ENCODE measurements around the gene POLDIP2. TPM values are rescaled to one million over a fixed set of nuclear protein-coding genes. Genes with fewer than 3 reads are reported as not detected.

POLDIP2 gene
- total and polyA plus RNA-seq, 10 donors = 27.8 to 62.6 (median 47.6) TPM

- H3K9me3 ChIP-seq = no peaks in the 10 kb centered on the region
- no peak for DNase-seq
- TF ChIP-seq POLR2AphosphoS5 (IDR thresholded peaks at IDR 0.05) (no peak), CTCF (IDR thresholded peaks at IDR 0.05 in 8 of 11, conservative IDR thresholded peaks at IDR 0.05 in 3 of 11) (no peak), POLR2A (IDR thresholded peaks at IDR 0.05) (no peak)
- WGBS, 5 donors = 1 to 7% (median 4%) methylated on average over 7 of the region's 7 CpGs
- peak overlapping the region in 6 of 8 donors; percentile 26 to 73 (median 66) for H3K27ac ChIP-seq
- intact Hi-C loops (cut with DNase I; ENCODE audit: low total_unique reads) = no loop called here
- H3K27me3 ChIP-seq (replicated peaks in 1 of 7) = peaks cover 0 to 4% (median 0%) of the 10 kb centered on the region in 7 donors
- H3K4me3 ChIP-seq = peak overlapping the region; percentile 64 to 89 (median 74)
- H3K36me3 ChIP-seq = no peaks in the 10 kb centered on the region
- H3K4me1 ChIP-seq = peaks cover 11 to 37% (median 24%) of the 10 kb centered on the region in 6 donors
Observed at GRCh38 chr17:28319598-28319935, 37.8 kb downstream of the POLDIP2 start.

DNA sequence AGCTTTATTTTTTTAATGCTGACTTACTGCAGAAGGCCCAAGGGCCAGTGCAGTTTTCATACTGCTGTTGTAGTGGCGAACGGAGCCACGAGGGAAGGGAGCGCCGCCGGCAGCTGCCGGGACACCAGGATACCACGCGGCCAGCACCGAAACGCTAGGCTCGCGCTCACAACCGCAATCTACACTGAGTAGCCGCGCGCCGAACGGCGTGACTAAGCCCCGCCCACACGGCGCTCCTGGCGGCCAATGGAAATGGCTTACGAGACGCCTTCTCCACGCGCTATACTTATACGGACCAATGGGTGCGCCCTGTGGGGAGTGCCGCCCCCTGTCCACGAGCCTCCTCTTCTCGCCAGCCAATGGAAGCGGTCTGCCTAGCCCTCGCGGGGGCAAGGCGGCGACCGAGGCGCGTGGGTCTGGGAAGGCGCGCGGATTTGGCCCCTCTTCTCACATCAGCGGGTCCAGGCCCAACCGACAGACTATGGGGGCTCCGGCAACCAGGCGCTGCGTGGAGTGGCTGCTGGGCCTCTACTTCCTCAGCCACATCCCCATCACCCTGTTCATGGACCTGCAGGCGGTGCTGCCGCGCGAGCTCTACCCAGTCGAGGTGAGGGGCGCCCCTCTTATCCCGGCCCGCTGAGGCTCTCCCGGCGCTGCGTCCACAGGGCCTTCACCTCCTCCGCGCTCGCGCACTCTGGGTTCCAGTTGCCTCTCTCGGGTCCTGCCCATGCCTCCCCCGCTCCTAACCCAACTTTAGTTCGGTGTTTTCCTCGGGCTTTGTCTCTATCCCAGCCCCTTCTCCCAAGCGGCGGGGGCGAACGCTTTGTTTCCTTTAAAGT is 38.3 kb downstream of the POLDIP2 start, which contains the start of gene TMEM97:
Gene TMEM97, plus strand, starts transcription at position 442 of the 839 bp plus-strand sequence. Its CDS starts 40 bp downstream, at position 482.
- H3K4me1 ChIP-seq = peaks cover 11 to 31% (median 21%) of the 10 kb centered on the region in 6 donors
- DNase-seq = peak; percentile 98
- 0 to 2% (median 0%) methylated on average over 21 to 72 of the region's 72 CpGs for whole genome bisulfite sequencing, 5 donors
- TF ChIP-seq CTCF (IDR thresholded peaks at IDR 0.05 in 8 of 11, conservative IDR thresholded peaks at IDR 0.05 in 3 of 11) (peak in 5 of 11 experiments; percentile 1 to 48 (median 37)), POLR2AphosphoS5 (IDR thresholded peaks at IDR 0.05) (peak; percentile 56 to 85 (median 80)), POLR2A (IDR thresholded peaks at IDR 0.05) (no peak)
- H3K27me3 ChIP-seq (replicated peaks in 1 of 7) = peaks cover 0 to 4% (median 0%) of the 10 kb centered on the region in 7 donors
- no peaks in the 10 kb centered on the region for H3K36me3 ChIP-seq
- H3K4me3 ChIP-seq = peak within 1 kb of the TSS; percentile 64 to 89 (median 74)
- intact Hi-C loops (cut with DNase I; ENCODE audit: low total_unique reads) = no loop called here
- no peaks in the 10 kb centered on the region for H3K9me3 ChIP-seq
- peak within 1 kb of the TSS in 6 of 8 donors; percentile 26 to 73 (median 66) for H3K27ac ChIP-seq

DNA sequence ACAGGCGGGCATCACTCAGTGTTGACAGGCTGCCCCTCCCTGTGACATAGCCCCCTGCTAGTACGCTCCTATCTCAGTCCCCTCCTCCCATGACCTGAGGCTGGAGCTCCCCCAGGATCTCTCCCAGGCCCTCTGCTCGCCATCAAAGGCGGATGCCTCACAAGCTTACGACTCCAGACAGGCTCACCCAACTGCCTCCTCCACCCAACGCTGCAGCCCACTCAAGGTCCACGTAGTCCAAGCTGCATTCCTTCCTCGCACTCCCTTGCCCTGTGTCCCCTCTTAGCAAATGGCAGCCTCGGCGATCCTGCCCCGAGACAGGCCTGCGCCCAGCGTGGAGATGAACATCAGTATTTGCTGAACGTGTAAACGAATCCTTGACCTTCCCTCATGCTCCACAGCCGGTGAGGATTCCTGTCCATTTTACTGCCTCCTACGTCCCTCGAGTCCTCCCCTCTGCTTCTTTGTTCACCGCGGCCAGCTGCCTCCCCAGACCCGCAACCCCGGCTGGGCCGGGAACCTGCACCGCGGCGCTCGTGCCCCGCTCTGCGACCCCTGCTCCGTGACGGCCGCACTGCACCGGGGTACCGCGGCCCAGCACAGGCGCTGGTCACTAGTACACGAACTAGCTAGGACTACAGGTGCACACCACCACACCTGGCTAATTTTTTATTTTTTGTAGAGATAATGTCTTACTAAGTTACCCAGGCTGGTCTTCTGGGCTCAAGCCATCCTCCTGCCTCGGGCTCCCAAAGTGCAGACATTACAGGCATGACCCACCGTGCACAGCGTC is 39.2 kb downstream of the POLDIP2 start:
- H3K9me3 ChIP-seq = no peaks in the 10 kb centered on the region
- H3K36me3 ChIP-seq = no peaks in the 10 kb centered on the region
- H3K4me3 ChIP-seq = peak overlapping the region; percentile 64 to 89 (median 74)
- peaks cover 0 to 4% (median 0%) of the 10 kb centered on the region in 7 donors for H3K27me3 ChIP-seq (replicated peaks in 1 of 7)
- DNase-seq = peak; percentile 85
- intact Hi-C loops (cut with DNase I; ENCODE audit: low total_unique reads) = no loop called here
- peak overlapping the region in 4 of 8 donors; percentile 50 to 73 (median 68) for H3K27ac ChIP-seq
- peaks cover 11 to 27% (median 21%) of the 10 kb centered on the region in 6 donors for H3K4me1 ChIP-seq
- TF ChIP-seq POLR2AphosphoS5 (IDR thresholded peaks at IDR 0.05) (no peak), POLR2A (IDR thresholded peaks at IDR 0.05) (no peak), CTCF (IDR thresholded peaks at IDR 0.05 in 8 of 11, conservative IDR thresholded peaks at IDR 0.05 in 3 of 11) (no peak)
- 11 to 17% (median 16%) methylated on average over 39 to 40 of the region's 40 CpGs for WGBS, 5 donors

Data from spleen (tissue), 11 donors.